WTC11 (cell line): Measurements from ENCODE around the gene AKAP7. TPM values are rescaled to one million over a fixed set of nuclear protein-coding genes. Genes with fewer than 3 reads are reported as not detected.

Experiments used
- ATAC-seq: fragments of 200-7000 bp; cut with Tn5 transposase; 2 replicates; pipeline ENCODE4 v1.10.0; 2021; ENCODE audit warnings: mild to moderate bottlenecking, moderate library complexity
- CTCF ChIA-PET: fragments of 300-600 bp; sonication (Branson Sonifier 250); formaldehyde crosslinking; loops from one replicate; lab custom pipeline; 2021; ENCODE audit warnings: antibody characterized with exemption; lab: Charles Lee
- POLR2A ChIA-PET: fragments of 350-600 bp; sonication (Branson Sonifier 250); formaldehyde crosslinking; loops from one replicate; lab custom pipeline; 2021; ENCODE audit warnings: antibody characterized with exemption; lab: Charles Lee
- DNase-seq: peaks from one replicate; pipeline ENCODE4 v3.0.0; 2021; ENCODE audit warnings: low spot score
- H3K27ac Mint-ChIP-seq: 2 replicates; pipeline ENCODE4 v1.8.0; 2021; ENCODE audit warnings: mixed read lengths
- H3K27me3 Mint-ChIP-seq: 2 replicates; pipeline ENCODE4 v1.8.0; 2021; ENCODE audit warnings: low read depth, mild to moderate bottlenecking, moderate library complexity, mixed read lengths
- H3K36me3 Mint-ChIP-seq: 2 replicates; pipeline ENCODE4 v1.8.0; 2021; ENCODE audit warnings: mixed read lengths
- H3K4me1 Mint-ChIP-seq: 2 replicates; pipeline ENCODE4 v1.8.0; 2022; ENCODE audit warnings: mixed read lengths
- H3K4me3 Mint-ChIP-seq: 2 replicates; pipeline ENCODE4 v1.8.0; 2021; ENCODE audit warnings: mild to moderate bottlenecking, moderate library complexity, mixed read lengths
- H3K9me3 Mint-ChIP-seq: 2 replicates; pipeline ENCODE4 v1.8.0; 2021; ENCODE audit warnings: mixed read lengths
- ARID4B ChIP-seq: sonication (generic); formaldehyde crosslinking; IDR thresholded peaks from 2 replicates; pipeline ENCODE4 v1.8.0; 2023; ENCODE audit warnings: missing genetic modification reagents, mild to moderate bottlenecking, borderline replicate concordance
- EMX1 ChIP-seq: fragments of 250-450 bp; sonication (Bioruptor Pico); IDR thresholded peaks from 2 replicates; pipeline ENCODE4 v1.8.0; 2021; ENCODE audit warnings: mild to moderate bottlenecking
- FOXJ3 ChIP-seq: sonication (generic); formaldehyde crosslinking; IDR thresholded peaks from 2 replicates; pipeline ENCODE4 v1.9.0; 2021; ENCODE audit warnings: missing genetic modification reagents, mild to moderate bottlenecking, borderline replicate concordance
- FOXK1 ChIP-seq: sonication (generic); formaldehyde crosslinking; IDR thresholded peaks from 2 replicates; pipeline ENCODE4 v1.8.0; 2022; ENCODE audit warnings: mild to moderate bottlenecking, moderate library complexity, missing genetic modification reagents
- HMGXB4 ChIP-seq: sonication (generic); formaldehyde crosslinking; IDR thresholded peaks from 2 replicates; pipeline ENCODE4 v1.8.1; 2023; ENCODE audit warnings: mild to moderate bottlenecking, moderate library complexity, missing genetic modification reagents
- IRF1 ChIP-seq: sonication (generic); formaldehyde crosslinking; IDR thresholded peaks from 2 replicates; pipeline ENCODE4 v1.8.0; 2023; ENCODE audit warnings: missing genetic modification reagents
- IRF2 ChIP-seq: sonication (generic); formaldehyde crosslinking; IDR thresholded peaks from 2 replicates; pipeline ENCODE4 v1.8.0; 2022; ENCODE audit warnings: low read depth, missing genetic modification reagents, borderline replicate concordance
- JAZF1 ChIP-seq: fragments of 250-450 bp; sonication (Bioruptor Pico); IDR thresholded peaks from 2 replicates; pipeline ENCODE4 v1.9.0; 2021; ENCODE audit warnings: moderate library complexity, mild to moderate bottlenecking, inconsistent platforms
- MLX ChIP-seq: sonication (generic); formaldehyde crosslinking; IDR thresholded peaks from 2 replicates; pipeline ENCODE4 v1.8.1; 2023; ENCODE audit warnings: mild to moderate bottlenecking, missing genetic modification reagents, moderate library complexity
- PRDM15 ChIP-seq: sonication (generic); formaldehyde crosslinking; IDR thresholded peaks from 2 replicates; pipeline ENCODE4 v1.8.0; 2022; ENCODE audit warnings: missing genetic modification reagents
- SMAD3 ChIP-seq: sonication (generic); formaldehyde crosslinking; IDR thresholded peaks from 2 replicates; pipeline ENCODE4 v1.8.0; 2022; ENCODE audit warnings: missing genetic modification reagents, mild to moderate bottlenecking, borderline replicate concordance
- SMAD4 ChIP-seq: sonication (generic); formaldehyde crosslinking; IDR thresholded peaks from 2 replicates; pipeline ENCODE4 v1.8.0; 2022; ENCODE audit warnings: mild to moderate bottlenecking, missing genetic modification reagents
- ZBTB21 ChIP-seq: sonication (generic); formaldehyde crosslinking; IDR thresholded peaks from 2 replicates; pipeline ENCODE4 v1.8.1; 2023; ENCODE audit warnings: mild to moderate bottlenecking, missing genetic modification reagents, borderline replicate concordance
- ZNF396 ChIP-seq: fragments of 250-450 bp; sonication (Bioruptor Pico); IDR thresholded peaks from 2 replicates; pipeline ENCODE4 v1.8.0; 2021; ENCODE audit warnings: mild to moderate bottlenecking, moderate library complexity, borderline replicate concordance
- total RNA-seq: library from RNA; stranded (reverse); gene quantifications from 3 replicates; pipeline ENCODE4 v1.2.3, GENCODE V29; 2021
- TF ChIP-seq, protein P1 (sequence below): fragments of 250-450 bp; sonication (Bioruptor Pico); IDR thresholded peaks from 2 replicates; pipeline ENCODE4 v2.1.2; 2022; ENCODE audit warnings: mild to moderate bottlenecking, moderate library complexity

The AKAP7 gene
- total RNA-seq, 1 experiment from 2014 or later = 10.9 TPM

- Mint-ChIP-seq H3K4me3 (peak overlapping the region; percentile 33), H3K4me1 (peaks cover 59% of the 10 kb centered on the region), H3K9me3 (peaks cover 9% of the 10 kb centered on the region), H3K36me3 (peaks cover 8% of the 10 kb centered on the region), H3K27ac (peak overlapping the region; percentile 96), H3K27me3 (no peaks in the 10 kb centered on the region)
- ChIA-PET CTCF (interaction anchor here (1.4 kb wide), 1 partner anchor 99 kb away, joined by 3 read pairs; no protein-coding TSS in a partner anchor), POLR2A (no interaction called here)
- ATAC-seq = peak; percentile 91
- TF ChIP-seq IRF2 (CRISPR knock-in tag) (no peak), SMAD4 (no peak), PRDM15 (CRISPR knock-in tag) (no peak), SMAD3 (CRISPR knock-in tag) (0 out of 2 replicates have a peak, but pooled peaks have one; percentile 17), FOXK1 (CRISPR knock-in tag) (no peak)
- DNase-seq = peak; percentile 59
Observed at GRCh38 chr6:131281471-131282270, 146.4 kb downstream of the AKAP7 start.

GRCh38 chr6:131282365-131282764 lies 147.1 kb downstream of the AKAP7 start:
- ATAC-seq (no peak), DNase-seq (no peak)
- no peak overlapping the region; the same call in 1 of the 2 replicates for H3K27ac Mint-ChIP-seq
- no peak overlapping the region for H3K4me3 Mint-ChIP-seq
- ChIA-PET CTCF (interaction anchor here (1.4 kb wide), 1 partner anchor 99 kb away, joined by 3 read pairs; no protein-coding TSS in a partner anchor), POLR2A (no interaction called here)
- peaks cover 9% of the 10 kb centered on the region for H3K9me3 Mint-ChIP-seq
- no peaks in the 10 kb centered on the region for H3K27me3 Mint-ChIP-seq
- peaks cover 62% of the 10 kb centered on the region for H3K4me1 Mint-ChIP-seq
- TF ChIP-seq EMX1 (CRISPR knock-in tag) = no peak
- no peak for TF ChIP-seq SMAD3 (CRISPR knock-in tag)
- TF ChIP-seq HMGXB4 = no peak
- peaks cover 8% of the 10 kb centered on the region for H3K36me3 Mint-ChIP-seq

GRCh38 chr6:131283466-131284175 lies 148.4 kb downstream of the AKAP7 start:
- ChIA-PET CTCF (no interaction called here), POLR2A (interaction anchor here (1.0 kb wide), 1 partner anchor 10 kb away, joined by 4 read pairs; no protein-coding TSS in a partner anchor)
- DNase-seq (no peak), ATAC-seq (no peak)
- Mint-ChIP-seq H3K9me3 (peaks cover 5% of the 10 kb centered on the region), H3K4me3 (no peak overlapping the region), H3K4me1 (peaks cover 58% of the 10 kb centered on the region), H3K36me3 (peaks cover 4% of the 10 kb centered on the region), H3K27ac (peak overlapping the region; percentile 30; the same call in 1 of the 2 replicates), H3K27me3 (no peaks in the 10 kb centered on the region)
- TF ChIP-seq ZBTB21 (CRISPR knock-in tag) (no peak), ARID4B (CRISPR knock-in tag) (no peak), FOXJ3 (CRISPR knock-in tag) (no peak), IRF1 (CRISPR knock-in tag) (no peak), JAZF1 (no peak), MLX (no peak), ZNF396 (CRISPR knock-in tag) (no peak), SMAD3 (CRISPR knock-in tag) (no peak)
- TF ChIP-seq, protein P1, sequence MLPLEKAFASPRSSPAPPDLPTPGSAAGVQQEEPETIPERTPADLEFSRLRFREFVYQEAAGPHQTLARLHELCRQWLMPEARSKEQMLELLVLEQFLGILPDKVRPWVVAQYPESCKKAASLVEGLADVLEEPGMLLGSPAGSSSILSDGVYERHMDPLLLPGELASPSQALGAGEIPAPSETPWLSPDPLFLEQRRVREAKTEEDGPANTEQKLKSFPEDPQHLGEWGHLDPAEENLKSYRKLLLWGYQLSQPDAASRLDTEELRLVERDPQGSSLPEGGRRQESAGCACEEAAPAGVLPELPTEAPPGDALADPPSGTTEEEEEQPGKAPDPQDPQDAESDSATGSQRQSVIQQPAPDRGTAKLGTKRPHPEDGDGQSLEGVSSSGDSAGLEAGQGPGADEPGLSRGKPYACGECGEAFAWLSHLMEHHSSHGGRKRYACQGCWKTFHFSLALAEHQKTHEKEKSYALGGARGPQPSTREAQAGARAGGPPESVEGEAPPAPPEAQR (CRISPR knock-in tag) = no peak
